Spleen (tissue), 7 donors: ENCODE measurements around the gene CROCC2.

Experiments used
- POLR2A ChIP-seq, 3 donors: fragments of 450-650 bp; IDR thresholded peaks; one replicate each; pipeline ENCODE4 v1.5.1; 2017; ENCODE audit warnings: antibody characterized with exemption in 3 of 3, mild to moderate bottlenecking in 1 of 3
- POLR2AphosphoS5 ChIP-seq, 3 donors: sonication (generic); formaldehyde crosslinking; IDR thresholded peaks; one replicate each; pipeline ENCODE4 v1.5.1; 2017; ENCODE audit warnings: antibody characterized with exemption in 3 of 3
- TF ChIP-seq, protein P1 (sequence below), 11 experiments: fragments of 200-600 bp in 7 of 11; fragments of 450-650 bp in 4 of 11; sonication (generic) in 4 of 11; IDR thresholded peaks in 8 of 11; conservative IDR thresholded peaks in 3 of 11; 1 replicate in 7 of 11; 2 replicates in 4 of 11; pipeline versions ENCODE4 v1.4.0 to v1.8.0; 2016 to 2021; ENCODE audit warnings: antibody characterized with exemption in 11 of 11, inconsistent platforms in 4 of 11, mild to moderate bottlenecking in 1 of 11
- donor health status: DM: no; HTN: no; CAD: no; lungs with moderate emphysema.
- donor health status: DM: no; HTN: no; CAD: no.
- donor health status: DM: no; HTN: no; CAD: no.

DNA sequence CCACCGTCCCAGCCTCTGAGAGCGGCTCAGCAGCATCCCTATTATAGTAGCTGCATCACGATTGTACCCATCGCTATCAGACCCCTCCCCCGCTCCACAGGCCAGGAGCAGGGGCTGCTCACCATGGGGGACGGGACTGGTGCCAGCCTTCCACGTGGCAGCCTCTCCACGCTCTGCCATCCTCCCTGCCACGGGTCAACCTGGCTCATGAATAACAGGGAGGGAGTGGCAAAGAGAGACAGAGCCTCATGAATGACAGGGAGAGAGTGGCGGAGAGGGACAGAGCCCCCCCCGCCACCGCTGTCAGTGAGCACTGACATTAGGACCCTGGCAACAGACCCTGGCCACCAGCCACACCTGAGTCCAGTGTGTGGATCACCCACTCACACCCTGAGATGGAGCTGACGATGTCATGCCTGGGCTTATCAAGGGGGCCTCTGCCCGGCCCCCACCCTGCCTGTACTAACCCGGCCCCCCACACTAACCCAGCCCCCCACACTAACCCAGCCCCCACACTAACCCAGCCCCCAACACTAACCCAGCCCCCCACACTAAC lies 16.9 kb downstream of the CROCC2 start:
- TF ChIP-seq, protein P1, sequence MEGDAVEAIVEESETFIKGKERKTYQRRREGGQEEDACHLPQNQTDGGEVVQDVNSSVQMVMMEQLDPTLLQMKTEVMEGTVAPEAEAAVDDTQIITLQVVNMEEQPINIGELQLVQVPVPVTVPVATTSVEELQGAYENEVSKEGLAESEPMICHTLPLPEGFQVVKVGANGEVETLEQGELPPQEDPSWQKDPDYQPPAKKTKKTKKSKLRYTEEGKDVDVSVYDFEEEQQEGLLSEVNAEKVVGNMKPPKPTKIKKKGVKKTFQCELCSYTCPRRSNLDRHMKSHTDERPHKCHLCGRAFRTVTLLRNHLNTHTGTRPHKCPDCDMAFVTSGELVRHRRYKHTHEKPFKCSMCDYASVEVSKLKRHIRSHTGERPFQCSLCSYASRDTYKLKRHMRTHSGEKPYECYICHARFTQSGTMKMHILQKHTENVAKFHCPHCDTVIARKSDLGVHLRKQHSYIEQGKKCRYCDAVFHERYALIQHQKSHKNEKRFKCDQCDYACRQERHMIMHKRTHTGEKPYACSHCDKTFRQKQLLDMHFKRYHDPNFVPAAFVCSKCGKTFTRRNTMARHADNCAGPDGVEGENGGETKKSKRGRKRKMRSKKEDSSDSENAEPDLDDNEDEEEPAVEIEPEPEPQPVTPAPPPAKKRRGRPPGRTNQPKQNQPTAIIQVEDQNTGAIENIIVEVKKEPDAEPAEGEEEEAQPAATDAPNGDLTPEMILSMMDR (IDR thresholded peaks at IDR 0.05 in 8 of 11, conservative IDR thresholded peaks at IDR 0.05 in 3 of 11), result no peak
- no peak for TF ChIP-seq POLR2A (IDR thresholded peaks at IDR 0.05)
- TF ChIP-seq POLR2AphosphoS5 (IDR thresholded peaks at IDR 0.05), result no peak
